Activated CD4-positive, alpha-beta T cell treated with anti-CD3 and anti-CD28 coated beads, Interleukin-2, amount 10 ng/mL, durations not matched to agents 24 days and 14 days (primary cell): ENCODE data around the gene SLC5A9. TPM values are rescaled to one million over a fixed set of nuclear protein-coding genes. Genes with fewer than 3 reads are reported as not detected.

ENCODE experiments used
- DNase-seq: peaks from one replicate; pipeline ENCODE4 v3.0.0; 2022
- H3K27ac Mint-ChIP-seq: one replicate; pipeline ENCODE4 v1.8.0; 2022; ENCODE audit warnings: mild to moderate bottlenecking, mixed read lengths
- H3K27me3 Mint-ChIP-seq: one replicate; pipeline ENCODE4 v1.8.0; 2022; ENCODE audit warnings: mixed read lengths
- H3K36me3 Mint-ChIP-seq: one replicate; pipeline ENCODE4 v1.8.0; 2022; ENCODE audit warnings: low read depth, mild to moderate bottlenecking, mixed read lengths
- H3K4me1 Mint-ChIP-seq: one replicate; pipeline ENCODE4 v1.8.0; 2021; ENCODE audit warnings: mixed read lengths
- H3K4me3 Mint-ChIP-seq: one replicate; pipeline ENCODE4 v1.8.0; 2022; ENCODE audit warnings: mild to moderate bottlenecking, moderate library complexity, mixed read lengths
- H3K9me3 Mint-ChIP-seq: one replicate; pipeline ENCODE4 v1.8.0; 2021; ENCODE audit warnings: mixed read lengths
- intact Hi-C: fragments of 100-400 bp; cut with micrococcal nuclease; formaldehyde crosslinking; loops from one replicate; pipeline ENCODE4 v1.15.1; 2023
- total RNA-seq: library from RNA; stranded (reverse); gene quantifications from 2 replicates; pipeline ENCODE4 v1.2.3, GENCODE V29; 2022

Gene SLC5A9
- not detected in 2 replicates for total RNA-seq

DNA sequence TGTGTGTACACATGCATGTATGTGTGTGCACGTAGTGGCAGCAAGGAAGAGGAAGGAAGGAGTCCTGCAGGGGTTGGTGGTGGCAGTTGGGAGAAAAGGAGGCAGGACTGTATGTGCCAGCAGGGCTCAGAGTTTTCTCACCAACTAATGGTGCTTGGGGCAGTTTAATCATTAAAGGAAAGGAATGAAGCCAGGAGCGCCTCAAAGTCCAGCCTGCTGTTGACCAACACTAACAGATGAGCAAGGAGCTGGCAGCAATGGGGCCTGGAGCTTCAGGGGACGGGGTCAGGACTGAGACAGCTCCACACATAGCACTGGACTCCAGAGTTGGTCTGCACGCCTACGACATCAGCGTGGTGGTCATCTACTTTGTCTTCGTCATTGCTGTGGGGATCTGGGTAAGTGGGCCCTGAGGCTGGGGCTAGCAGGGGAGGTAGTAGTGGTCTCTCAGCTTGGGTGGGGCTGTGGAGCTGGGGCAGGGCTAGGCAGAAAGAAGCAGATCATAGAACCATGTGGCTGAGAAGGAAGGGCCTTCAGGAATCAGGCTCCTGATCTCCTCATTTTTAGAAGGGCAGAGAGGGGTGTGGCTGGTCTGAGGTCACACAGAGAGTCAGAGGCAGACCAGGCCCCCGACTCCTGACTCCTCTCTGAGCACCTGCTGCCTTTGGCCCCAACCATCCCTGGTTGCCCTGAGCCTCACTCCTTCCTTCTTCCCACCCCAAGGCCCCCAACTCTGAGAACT is at the start of gene SLC5A9:
SLC5A9 (plus strand) TSS at position 216 of the 742 bp plus-strand sequence; CDS start at position 237, 21 bp downstream.
- no peak for DNase-seq
- Mint-ChIP-seq H3K9me3 (no peaks in the 10 kb centered on the region), H3K4me3 (no peak within 1 kb of the TSS), H3K4me1 (no peaks in the 10 kb centered on the region), H3K27ac (no peak within 1 kb of the TSS), H3K36me3 (no peaks in the 10 kb centered on the region), H3K27me3 (no peaks in the 10 kb centered on the region)
- intact Hi-C loops: no loop called here

DNA sequence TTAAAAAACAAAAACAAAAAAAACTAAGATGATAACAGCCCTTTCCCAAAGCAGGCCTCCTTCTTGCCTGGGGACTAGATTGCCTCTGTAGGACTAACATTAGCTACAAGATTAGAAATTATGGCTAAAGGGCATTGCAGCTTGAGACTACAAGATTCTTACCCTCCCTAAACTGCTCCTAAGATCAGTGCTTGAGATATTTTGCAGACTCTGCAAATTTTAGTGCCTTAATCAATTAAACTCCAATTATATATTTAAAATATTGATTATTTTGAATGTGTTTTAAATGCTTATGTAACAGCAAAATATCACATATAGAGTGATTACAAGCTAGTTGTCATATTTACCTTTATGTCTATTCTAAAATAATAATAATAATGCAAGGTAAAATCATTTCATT is 47.4 kb upstream of the SLC5A9 start:
- Mint-ChIP-seq H3K27me3 (peaks cover 9% of the 10 kb centered on the region), H3K4me1 (no peaks in the 10 kb centered on the region), H3K27ac (no peak overlapping the region), H3K9me3 (no peaks in the 10 kb centered on the region), H3K4me3 (no peak overlapping the region), H3K36me3 (no peaks in the 10 kb centered on the region)
- no peak for DNase-seq
- intact Hi-C loops: no loop called here

DNA sequence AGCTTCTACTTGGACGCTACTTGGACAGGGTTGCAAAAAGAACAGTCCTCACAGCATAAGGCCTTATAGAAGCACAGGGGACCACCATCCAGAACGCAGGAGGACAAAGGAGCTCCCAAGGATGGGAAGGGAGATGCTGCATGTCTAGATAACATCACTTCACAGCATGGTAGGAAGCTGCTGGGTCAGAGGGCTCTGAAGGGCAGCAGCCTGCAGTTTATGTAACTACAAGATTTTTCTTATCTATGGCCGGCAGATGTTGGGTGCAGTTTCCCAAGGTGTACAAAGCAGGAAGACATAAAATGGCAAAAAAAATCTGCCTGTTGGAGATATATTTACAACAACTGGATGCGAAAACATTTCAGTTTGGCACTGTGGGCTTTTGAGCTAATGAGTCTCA is 45.3 kb upstream of the SLC5A9 start:
- no peaks in the 10 kb centered on the region for H3K9me3 Mint-ChIP-seq
- no peak overlapping the region for H3K4me3 Mint-ChIP-seq
- no peaks in the 10 kb centered on the region for H3K36me3 Mint-ChIP-seq
- peaks cover 9% of the 10 kb centered on the region for H3K27me3 Mint-ChIP-seq
- no peak for DNase-seq
- H3K4me1 Mint-ChIP-seq: no peaks in the 10 kb centered on the region
- H3K27ac Mint-ChIP-seq: no peak overlapping the region
- intact Hi-C loops: no loop called here

DNA sequence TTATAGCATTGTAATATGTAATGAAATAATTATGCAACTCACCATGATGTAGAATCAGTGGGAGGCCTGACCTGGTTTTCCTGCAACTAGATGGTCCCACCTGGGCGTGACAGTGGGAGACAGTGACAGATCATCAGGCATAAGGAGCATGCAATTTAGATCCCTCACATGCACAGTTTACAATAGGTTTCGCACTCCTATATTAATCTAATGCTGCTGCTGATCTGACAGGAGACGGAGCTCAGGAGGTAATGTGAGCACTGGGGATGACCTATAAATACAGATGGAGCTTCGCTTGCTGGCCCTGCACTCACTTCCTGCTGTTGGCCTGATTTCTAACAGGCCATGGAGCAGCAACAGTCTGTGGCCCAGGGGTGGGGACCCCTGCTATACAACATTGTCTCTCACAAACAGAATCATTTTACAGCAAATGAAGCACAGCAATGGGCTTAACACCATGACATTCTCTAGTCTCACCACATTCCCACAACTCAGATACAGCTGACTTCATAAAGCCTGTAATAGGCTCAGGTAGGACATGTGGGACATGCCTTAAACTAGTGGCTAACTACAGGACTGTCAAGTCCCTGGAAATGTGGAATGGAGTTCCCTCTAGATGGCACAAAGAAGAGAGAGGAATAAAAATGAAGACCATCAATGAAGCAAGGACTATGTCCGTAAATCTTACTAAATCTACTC is 40.7 kb upstream of the SLC5A9 start:
- intact Hi-C loops: no loop called here
- no peaks in the 10 kb centered on the region for H3K9me3 Mint-ChIP-seq
- no peak for DNase-seq
- H3K36me3 Mint-ChIP-seq: no peaks in the 10 kb centered on the region
- H3K27me3 Mint-ChIP-seq: peaks cover 6% of the 10 kb centered on the region
- H3K4me1 Mint-ChIP-seq: no peaks in the 10 kb centered on the region
- no peak overlapping the region for H3K4me3 Mint-ChIP-seq
- H3K27ac Mint-ChIP-seq: no peak overlapping the region

DNA sequence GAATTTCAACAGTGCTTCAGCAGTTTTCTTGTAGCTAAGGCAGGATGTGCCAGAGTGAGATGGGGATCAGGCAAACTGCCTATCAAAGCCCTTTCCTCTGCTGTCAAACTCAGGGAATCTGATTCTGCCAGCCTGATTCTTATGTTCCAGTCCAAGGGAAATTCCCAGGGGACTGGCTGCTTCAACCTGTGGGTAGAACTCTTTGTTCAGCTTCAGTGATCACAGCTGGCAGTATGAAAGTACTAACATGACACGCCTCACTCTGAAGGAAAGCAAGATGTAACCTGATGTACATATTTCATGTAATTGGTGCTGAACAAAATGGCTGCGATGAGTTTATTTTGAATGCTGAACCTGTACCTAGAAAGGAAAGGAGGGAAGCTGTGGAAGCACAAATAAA is 40.1 kb upstream of the SLC5A9 start:
- Mint-ChIP-seq H3K4me3 (no peak overlapping the region), H3K4me1 (no peaks in the 10 kb centered on the region), H3K36me3 (no peaks in the 10 kb centered on the region), H3K9me3 (peaks cover 3% of the 10 kb centered on the region), H3K27ac (no peak overlapping the region), H3K27me3 (peaks cover 6% of the 10 kb centered on the region)
- no peak for DNase-seq
- intact Hi-C loops: no loop called here

DNA sequence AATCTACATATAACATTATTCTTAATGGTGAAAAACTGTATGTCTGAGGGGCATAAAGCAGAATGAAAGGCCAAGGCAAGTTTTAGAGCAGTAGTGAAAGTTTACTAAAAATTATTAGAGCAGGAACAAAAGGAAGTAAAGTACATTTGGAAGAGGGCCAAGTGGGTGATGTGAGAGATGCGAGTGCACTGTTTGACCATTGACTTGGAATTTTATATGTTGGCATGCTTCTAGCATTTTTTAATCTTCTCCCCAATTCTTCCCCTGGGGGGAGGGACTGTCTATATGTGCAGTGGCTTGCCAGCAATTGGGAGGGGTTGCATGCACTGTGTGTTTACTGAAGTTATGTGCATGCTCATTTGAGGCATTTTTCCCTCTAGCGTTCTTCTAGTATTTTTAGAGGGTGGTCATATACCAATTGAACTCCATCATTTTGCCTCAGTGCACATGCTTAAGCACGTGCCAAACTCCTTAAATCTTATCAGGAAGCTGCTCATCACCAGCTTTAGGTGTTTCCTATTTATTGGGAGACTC is 36.1 kb upstream of the SLC5A9 start:
- peaks cover 8% of the 10 kb centered on the region for H3K9me3 Mint-ChIP-seq
- intact Hi-C loops: no loop called here
- H3K4me1 Mint-ChIP-seq: no peaks in the 10 kb centered on the region
- no peak overlapping the region for H3K27ac Mint-ChIP-seq
- no peak overlapping the region for H3K4me3 Mint-ChIP-seq
- H3K36me3 Mint-ChIP-seq: no peaks in the 10 kb centered on the region
- no peaks in the 10 kb centered on the region for H3K27me3 Mint-ChIP-seq
- DNase-seq: no peak

DNA sequence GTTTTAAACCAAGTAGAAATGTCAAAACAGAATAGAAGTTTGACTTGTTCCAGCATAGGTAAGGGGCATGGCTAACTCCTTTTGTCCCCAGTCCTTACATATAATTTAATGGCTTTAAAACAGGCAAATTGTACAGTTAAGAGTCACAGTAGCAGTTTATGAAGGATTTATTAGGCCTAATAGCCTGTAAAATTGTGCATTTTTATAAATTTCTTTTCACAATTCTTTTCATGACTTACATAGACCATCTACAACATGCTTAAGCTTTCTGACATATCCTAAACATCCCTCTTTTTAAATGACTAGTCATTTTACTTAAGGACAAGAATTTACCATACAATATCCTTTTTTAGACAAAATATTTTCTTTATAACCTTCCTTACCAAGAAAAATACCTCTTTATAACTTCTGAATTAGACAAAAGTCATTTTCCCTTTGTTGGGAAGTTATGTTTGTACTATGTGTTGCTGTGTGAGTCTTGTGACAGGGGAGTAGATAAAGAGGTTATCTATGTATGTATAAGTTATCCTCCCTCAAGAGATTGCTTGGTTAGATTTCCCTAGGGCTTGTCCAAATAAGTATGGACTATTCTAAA is 34.5 kb upstream of the SLC5A9 start:
- Mint-ChIP-seq H3K4me3 (no peak overlapping the region), H3K4me1 (no peaks in the 10 kb centered on the region), H3K27me3 (no peaks in the 10 kb centered on the region), H3K36me3 (no peaks in the 10 kb centered on the region), H3K27ac (no peak overlapping the region), H3K9me3 (peaks cover 8% of the 10 kb centered on the region)
- no peak for DNase-seq
- intact Hi-C loops: no loop called here

DNA sequence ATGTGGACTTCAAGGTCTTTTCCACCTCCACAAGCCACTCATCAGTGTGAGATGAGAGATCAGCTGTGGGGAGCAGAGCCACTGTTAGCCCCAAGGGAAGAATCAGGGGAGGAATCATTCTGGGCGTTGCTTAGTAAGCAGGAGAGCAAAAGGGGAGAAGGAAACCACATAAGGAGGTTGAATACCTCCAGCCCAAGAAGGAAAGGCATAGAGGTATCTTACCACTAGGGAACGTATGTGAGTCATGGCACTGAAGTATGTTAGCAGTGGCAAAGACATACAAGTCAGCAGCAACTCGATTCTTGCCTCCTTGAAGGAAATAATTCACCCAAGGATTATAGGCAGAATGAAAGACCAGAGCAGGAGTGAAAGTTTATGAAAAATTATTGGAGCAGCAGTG is 31.6 kb upstream of the SLC5A9 start:
- intact Hi-C loops: no loop called here
- no peak overlapping the region for H3K27ac Mint-ChIP-seq
- DNase-seq: no peak
- H3K27me3 Mint-ChIP-seq: no peaks in the 10 kb centered on the region
- no peak overlapping the region for H3K4me3 Mint-ChIP-seq
- H3K9me3 Mint-ChIP-seq: peaks cover 8% of the 10 kb centered on the region
- no peaks in the 10 kb centered on the region for H3K36me3 Mint-ChIP-seq
- H3K4me1 Mint-ChIP-seq: no peaks in the 10 kb centered on the region

DNA sequence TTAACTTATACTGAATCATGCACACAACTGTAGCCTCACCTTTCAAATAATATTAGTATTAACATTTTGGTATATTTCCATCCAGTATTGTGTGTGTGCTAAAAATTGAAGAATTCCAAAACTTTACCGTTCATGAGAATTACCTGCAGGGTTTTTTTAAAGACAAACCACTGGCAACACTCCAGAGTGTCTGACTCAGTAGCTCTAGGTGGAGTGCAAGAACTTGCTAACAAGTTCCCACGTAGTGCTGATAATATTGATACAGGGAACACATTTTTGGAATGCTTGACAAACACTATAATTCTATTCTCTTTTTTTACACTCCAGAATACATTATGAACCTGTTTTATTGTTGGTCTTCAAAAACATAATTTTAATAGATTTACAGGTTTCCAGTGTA is 27.7 kb upstream of the SLC5A9 start:
- no peak for DNase-seq
- intact Hi-C loops: no loop called here
- no peaks in the 10 kb centered on the region for H3K9me3 Mint-ChIP-seq
- H3K4me1 Mint-ChIP-seq: no peaks in the 10 kb centered on the region
- H3K36me3 Mint-ChIP-seq: no peaks in the 10 kb centered on the region
- H3K27me3 Mint-ChIP-seq: no peaks in the 10 kb centered on the region
- H3K4me3 Mint-ChIP-seq: no peak overlapping the region
- H3K27ac Mint-ChIP-seq: no peak overlapping the region

DNA sequence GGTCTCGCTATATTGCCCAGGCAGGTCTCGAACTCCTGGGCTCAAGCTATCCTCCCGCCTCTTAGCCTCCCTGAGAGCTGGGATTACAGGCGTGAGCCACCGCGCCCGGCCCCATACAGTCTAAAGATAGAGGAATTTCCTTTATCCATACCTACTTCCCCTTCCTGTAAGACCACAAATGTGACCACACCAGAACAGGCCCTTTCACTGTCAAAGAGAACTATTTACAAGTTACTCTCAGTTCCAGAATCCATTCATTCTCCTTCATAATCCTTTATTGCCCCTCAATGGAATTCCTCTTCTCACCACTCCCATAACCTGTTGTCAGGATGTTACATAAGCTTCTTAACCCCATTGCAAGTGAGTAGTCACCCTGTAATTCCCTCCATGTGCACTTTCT is 26.3 kb upstream of the SLC5A9 start:
- no peak overlapping the region for H3K27ac Mint-ChIP-seq
- no peaks in the 10 kb centered on the region for H3K27me3 Mint-ChIP-seq
- H3K9me3 Mint-ChIP-seq: no peaks in the 10 kb centered on the region
- H3K36me3 Mint-ChIP-seq: no peaks in the 10 kb centered on the region
- intact Hi-C loops: no loop called here
- DNase-seq: no peak
- H3K4me3 Mint-ChIP-seq: no peak overlapping the region
- H3K4me1 Mint-ChIP-seq: no peaks in the 10 kb centered on the region

DNA sequence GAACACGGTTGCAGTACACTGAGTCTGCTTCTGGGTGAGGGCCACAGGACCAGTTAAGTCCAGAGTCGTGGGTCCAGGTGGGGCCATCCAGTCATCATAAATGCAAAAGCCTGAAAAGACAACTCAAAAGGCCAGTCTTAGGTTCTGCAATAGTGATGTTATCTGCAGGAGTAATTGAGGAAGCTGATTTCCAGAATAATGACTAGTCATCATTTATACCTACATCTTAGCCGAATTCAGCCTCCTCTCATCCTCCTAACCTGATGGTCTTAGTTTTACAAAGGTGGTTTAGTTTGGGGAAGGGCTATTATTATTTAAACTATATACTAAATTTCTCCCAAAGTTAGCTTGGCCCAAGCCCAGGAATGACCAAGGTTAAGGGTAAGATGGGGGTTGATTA is 23.5 kb upstream of the SLC5A9 start:
- Mint-ChIP-seq H3K27me3 (no peaks in the 10 kb centered on the region), H3K4me3 (no peak overlapping the region), H3K4me1 (no peaks in the 10 kb centered on the region), H3K27ac (no peak overlapping the region), H3K9me3 (no peaks in the 10 kb centered on the region), H3K36me3 (no peaks in the 10 kb centered on the region)
- intact Hi-C loops: no loop called here
- DNase-seq: no peak

DNA sequence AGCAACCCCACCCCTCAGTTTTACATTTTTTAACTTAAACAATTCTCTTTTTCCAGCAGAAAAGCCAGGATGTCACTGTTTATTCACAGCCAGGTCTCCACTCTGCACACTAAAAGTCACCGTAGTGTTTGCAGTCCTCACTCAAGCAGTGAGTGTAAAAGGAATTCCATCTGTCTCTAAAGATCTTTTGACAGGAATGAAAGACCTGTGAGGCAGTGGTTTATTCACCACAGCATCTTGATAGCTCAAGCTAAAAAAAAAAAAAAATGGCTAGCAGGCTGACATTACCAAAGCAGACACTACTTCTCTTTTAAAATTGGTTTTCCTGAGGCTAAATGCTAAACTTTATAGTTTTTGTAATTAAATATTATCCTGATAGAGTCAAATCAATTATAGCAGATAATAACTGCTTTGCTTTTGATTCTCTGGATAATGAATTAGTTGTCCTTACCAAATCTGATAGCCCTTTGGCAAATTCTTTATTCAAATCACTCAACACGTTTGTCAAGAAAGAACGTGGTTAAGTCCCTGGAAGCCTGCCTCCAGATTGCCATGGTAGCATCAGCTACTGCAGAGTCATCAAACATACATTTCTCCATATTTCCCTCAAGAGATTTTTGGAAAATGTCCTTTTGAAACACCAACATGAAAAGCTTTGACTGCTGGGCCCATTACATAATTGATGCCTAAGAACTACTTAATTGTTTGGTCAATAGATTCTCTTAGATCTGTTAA is 22.2 kb upstream of the SLC5A9 start:
- no peak overlapping the region for H3K27ac Mint-ChIP-seq

DNA sequence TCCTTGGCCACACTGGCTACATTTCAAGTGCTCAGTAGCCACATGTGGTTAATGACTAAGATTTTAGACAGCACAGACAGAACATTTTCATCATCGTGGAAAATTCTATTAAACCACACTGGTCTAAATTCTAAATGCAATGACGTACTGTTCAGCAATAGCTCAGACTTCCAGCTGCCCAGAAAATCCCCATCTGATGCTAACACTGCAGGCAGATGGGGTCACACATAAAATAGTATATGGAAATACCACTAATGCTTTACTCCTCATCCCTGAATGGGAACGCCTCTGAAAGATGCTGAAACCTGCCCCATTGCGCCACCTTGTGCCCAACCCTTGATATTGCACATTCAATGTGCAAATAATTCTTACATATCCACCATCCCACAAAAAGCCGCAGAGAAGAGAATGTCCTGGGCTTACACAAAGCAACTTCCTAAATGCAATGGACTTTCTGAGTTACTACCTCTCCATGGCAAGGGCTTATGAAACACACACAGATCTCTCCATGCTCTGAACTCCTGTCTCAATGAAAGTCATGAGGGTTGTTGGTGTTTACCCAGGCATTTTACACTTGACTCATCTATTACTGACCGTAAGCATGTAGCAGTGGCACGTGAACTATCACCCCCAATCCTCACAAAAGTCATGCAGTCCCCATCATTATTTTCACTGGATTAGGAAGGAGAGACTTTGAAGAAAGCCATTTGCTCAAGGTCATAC is 20.3 kb upstream of the SLC5A9 start:
- Mint-ChIP-seq H3K36me3 (no peaks in the 10 kb centered on the region), H3K4me3 (no peak overlapping the region), H3K9me3 (no peaks in the 10 kb centered on the region), H3K4me1 (no peaks in the 10 kb centered on the region), H3K27ac (no peak overlapping the region), H3K27me3 (no peaks in the 10 kb centered on the region)
- intact Hi-C loops: loop anchor here (1.0 to 5.0 kb wide), 2 partner anchors 93 to 110 kb away; no protein-coding TSS in a partner anchor
- DNase-seq: peak; percentile 85

More for the DNA sequence above, 22.2 kb upstream of the SLC5A9 start:
- intact Hi-C loops: loop anchor here (5.0 kb wide), 1 partner anchor 108 kb away; no protein-coding TSS in a partner anchor
- no peak for DNase-seq
- Mint-ChIP-seq H3K36me3 (no peaks in the 10 kb centered on the region), H3K4me1 (no peaks in the 10 kb centered on the region), H3K4me3 (no peak overlapping the region), H3K27me3 (no peaks in the 10 kb centered on the region), H3K9me3 (no peaks in the 10 kb centered on the region)
